GM21423 (cell line): ENCODE results near the gene YIPF2.
"Not testable (repeated sequence)": the region's sequence is repeated elsewhere in the genome, so short reads cannot be mapped to it uniquely, and the experiment has no call there.

Experiments used
- ATAC-seq: cut with Tn5 transposase; IDR thresholded peaks from one replicate; pipeline ENCODE4 v1.9.1; 2021; ENCODE audit warnings: mild to moderate bottlenecking, moderate library complexity; ENCODE audit not compliant: unreplicated experiment

The YIPF2 gene

GRCh38 chr19:10941649-10942048, 13.2 kb upstream of the YIPF2 start:
- ATAC-seq, result not testable (repeated sequence)

- no peak for ATAC-seq
Observed at GRCh38 chr19:10936661-10937084, 8.2 kb upstream of the YIPF2 start.

GRCh38 chr19:10935371-10936059, 7.1 kb upstream of the YIPF2 start:
- no peak for ATAC-seq

GRCh38 chr19:10929402-10929794, 959 bp upstream of the YIPF2 start:
- no peak for ATAC-seq

- no peak for ATAC-seq
Observed at GRCh38 chr19:10927730-10928562, 493 bp downstream of the YIPF2 start.

- ATAC-seq, result no peak
Observed at GRCh38 chr19:10924597-10924996, 3.8 kb downstream of the YIPF2 start.

DNA sequence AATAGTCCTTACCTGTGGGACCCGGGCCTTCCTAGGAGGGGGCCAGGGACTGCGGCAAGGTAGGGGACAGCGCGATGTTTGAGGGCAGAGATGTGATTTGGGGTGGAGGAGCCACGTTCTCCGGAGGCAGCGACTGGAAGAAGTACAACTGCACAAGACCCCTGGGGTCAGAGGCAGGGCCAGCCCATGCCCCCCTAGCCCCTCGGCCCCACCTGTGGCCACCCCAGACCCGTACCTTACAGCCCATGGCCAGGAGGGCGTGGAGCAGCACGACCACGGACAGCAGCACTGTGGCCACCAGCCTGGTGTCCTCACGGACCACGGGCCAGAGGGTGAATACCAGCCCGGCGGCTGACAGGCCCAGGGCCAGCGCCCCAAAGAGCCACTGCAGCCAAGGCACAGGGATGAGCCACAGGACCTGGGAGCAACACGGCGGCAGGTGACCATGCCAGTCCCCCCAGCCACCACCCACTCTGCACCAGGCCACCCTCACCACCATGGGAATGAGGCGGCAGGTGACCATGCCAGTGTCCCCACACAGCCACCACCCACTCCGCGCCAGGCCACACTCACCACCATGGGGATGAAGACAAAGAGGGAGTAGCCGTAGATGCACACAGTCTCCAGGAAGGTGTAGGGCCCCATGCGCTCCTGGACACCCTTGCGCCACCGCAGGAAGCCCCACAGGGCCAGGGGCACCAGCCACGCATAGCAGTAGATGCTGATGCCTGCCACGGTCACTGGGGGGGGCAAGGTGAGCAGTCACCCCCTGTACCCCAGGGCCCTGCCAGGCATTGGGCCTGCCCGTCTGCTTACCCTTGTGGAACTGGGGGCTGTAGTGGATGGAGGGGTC, 5.0 kb downstream of the YIPF2 start:
- no peak for ATAC-seq

DNA sequence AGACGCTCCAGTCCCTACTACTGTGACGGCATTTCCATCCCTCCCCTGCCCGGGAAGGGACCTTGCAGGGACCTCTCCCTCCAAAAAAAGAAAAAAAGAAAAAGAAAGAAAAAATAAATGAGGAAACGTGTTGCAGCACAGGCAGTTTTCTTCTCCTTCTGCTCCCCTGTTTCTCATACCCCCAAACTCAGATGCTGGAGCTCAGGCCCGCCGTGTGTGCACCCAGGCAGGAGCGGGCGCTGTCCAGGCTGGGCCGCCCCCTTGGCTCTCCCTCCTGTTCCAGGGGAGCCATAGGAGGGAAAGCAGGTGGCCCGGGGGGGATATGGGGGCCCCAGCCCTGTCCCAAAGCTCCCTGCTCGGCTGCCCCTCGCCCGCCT, 5.8 kb downstream of the YIPF2 start:
- no peak for ATAC-seq

DNA sequence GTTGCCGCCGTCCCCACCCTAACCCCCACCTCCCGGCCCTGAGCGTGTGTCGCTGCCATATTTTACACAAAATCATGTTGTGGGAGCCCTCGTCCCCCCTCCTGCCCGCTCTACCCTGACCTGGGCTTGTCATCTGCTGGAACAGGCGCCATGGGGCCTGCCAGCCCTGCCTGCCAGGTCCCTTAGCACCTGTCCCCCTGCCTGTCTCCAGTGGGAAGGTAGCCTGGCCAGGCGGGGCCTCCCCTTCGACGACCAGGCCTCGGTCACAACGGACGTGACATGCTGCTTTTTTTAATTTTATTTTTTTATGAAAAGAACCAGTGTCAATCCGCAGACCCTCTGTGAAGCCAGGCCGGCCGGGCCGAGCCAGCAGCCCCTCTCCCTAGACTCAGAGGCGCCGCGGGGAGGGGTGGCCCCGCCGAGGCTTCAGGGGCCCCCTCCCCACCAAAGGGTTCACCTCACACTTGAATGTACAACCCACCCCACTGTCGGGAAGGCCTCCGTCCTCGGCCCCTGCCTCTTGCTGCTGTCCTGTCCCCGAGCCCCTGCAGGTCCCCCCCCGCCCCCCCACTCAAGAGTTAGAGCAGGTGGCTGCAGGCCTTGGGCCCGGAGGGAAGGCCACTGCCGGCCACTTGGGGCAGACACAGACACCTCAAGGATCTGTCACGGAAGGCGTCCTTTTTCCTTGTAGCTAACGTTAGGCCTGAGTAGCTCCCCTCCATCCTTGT, 6.4 kb downstream of the YIPF2 start:
- ATAC-seq, result no peak

GRCh38 chr19:10921199-10921909, 7.1 kb downstream of the YIPF2 start:
- ATAC-seq, result no peak

- ATAC-seq, result no peak
Observed at GRCh38 chr19:10920781-10921180, 7.7 kb downstream of the YIPF2 start.

- ATAC-seq, result no peak
Observed at GRCh38 chr19:10920288-10920655, 8.2 kb downstream of the YIPF2 start.

DNA sequence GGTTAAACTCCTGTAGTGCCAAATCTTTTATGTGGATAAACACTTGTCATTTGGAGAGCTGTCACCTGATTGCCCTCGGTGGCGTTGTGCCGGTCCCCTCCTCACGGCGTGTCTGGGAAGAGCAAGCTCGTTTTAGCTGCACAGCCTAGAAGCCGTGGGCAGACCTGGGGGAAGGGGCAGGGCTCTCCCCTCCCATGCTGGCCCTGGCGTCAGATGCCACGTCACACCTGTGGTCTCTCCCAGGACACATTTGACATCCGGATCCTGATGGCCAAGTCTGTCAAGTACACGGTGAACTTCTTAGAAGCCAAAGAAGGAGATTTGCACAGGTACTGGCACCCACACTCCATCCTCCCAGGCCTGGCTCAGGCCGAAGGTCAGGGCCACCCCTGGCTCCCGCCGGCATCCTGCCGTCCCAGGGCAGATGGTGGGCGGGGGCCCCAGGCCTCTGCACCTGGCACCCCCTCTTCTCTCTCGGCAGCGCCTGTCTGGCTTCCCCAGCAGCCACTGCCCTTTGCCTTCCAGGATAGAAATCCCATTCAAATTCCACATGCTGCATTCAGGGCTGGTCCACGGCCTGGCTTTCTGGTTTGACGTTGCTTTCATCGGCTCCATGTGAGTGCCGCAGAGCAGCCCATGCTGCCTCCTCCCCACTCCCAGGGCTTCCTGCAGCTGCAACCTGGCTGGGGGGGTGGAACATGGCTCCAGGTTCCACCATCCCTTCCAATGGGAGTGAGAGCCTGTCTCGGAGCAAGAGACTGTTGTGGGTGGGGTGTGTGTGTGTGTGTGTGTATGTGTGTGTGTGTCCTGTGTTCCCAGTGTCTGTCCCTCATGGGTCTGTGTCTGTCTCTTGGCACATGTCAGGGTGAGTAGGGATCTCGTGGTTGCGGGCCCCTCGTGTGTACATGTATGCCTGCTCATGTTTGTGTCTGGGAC, 8.8 kb downstream of the YIPF2 start:
- ATAC-seq, result no peak

- no peak for ATAC-seq
Observed at GRCh38 chr19:10918359-10918758, 10.1 kb downstream of the YIPF2 start.

DNA sequence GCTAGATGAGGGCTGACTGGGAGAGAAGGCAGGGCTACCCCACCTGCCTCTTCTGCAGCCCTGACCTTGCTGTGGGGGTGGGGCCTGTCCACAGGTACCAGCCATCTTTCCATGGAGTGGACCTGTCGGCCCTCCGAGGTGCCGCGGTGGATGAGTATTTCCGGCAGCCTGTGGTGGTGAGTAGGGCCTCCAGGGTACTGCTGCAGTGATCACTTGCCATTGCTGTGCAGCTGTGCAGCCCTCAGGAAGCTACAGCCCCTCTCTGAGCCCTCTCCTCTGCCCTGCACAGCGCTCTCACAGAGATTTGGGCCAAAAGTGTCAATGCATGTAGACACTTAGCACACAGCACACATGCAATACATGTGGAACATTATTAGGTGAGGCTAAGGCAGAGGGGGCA, 11.8 kb downstream of the YIPF2 start:
- no peak for ATAC-seq

DNA sequence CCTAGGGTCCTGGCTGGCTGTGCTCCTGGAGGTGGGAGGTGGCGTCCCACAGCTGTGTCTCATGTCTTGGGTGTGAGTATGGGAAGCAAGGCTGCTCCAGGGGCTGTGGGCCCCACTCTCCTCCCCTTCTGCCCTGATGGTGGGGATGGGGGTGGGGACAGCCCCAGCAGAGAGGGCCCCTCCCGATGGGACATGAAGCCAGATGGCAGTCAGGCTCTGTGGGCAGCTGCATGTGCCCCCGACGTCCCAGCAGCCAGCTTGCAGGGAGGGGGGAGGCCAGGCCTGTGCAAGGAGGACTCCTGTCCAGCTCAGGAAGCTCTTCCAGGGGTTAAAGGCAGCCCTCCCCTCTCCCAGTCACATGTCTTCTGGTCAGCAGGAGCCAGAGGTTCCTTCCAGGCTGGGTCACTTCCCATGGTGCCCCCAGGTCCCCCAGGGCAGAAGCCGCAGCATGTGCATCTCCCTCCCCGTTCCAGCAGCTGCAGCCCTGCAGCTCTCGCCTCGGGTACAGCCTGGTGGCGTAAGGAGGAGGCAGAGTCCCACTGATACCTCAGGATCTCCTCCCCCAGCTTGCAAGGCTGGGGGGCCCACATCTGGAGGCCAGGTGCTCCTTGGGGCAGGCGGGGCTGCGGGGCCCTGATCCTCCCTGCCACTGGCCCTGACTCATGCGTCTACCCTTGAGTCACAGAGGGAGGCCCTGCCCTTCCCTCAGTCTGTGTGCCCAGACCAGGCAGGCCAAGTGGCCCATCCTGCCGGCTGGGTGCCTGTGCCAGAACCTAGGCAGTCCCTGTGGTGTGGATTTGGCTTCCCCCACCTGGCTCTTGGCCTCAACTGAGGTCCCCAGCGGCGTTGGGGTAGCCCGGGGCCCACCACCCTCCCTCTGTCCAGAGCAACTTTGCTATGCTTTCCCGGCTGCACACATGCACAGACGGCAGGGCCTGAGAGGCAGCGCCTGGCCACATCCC, 13.0 kb downstream of the YIPF2 start:
- no peak for ATAC-seq

- no peak for ATAC-seq
Observed at GRCh38 chr19:10913716-10914340, 14.6 kb downstream of the YIPF2 start.

DNA sequence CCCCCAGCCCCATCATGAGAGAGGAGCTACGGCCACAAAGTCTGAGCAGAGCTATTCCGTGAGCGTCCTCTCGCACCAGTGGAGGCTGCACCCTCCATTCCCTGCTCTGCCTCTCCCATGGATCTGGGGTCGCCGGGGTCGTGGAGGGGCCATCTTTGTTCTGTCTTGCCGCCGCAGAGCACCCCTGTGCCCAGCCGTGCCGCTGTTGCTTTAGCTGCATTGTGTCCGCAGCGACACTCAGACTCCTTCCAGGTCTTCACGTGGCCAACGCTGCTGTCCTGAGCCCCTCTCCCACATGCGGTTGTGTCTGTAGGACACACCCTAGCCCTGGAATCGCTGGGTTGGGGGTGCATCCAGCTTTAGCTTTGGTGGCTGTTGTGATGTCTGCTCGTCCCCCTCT, 15.8 kb downstream of the YIPF2 start:
- ATAC-seq, result no peak
